GM18951 (cell line): ENCODE results near the gene SLC1A7.

Experiments used
- POLR2A ChIP-seq: IDR thresholded peaks from 4 replicates; pipeline ENCODE4 v1.6.1; 2011; ENCODE audit warnings: mild to moderate bottlenecking; ENCODE audit not compliant: insufficient read length, insufficient read depth; ENCODE audit errors: extremely low read depth
- in situ Hi-C: fragments of 300-500 bp; cut with MboI; formaldehyde crosslinking; loops from one replicate; pipeline ENCODE4 v1.12.0; 2022; ENCODE audit warnings: low sequenced_read_pairs, mixed read lengths, inconsistent platforms; ENCODE audit not compliant: unreplicated experiment

The SLC1A7 gene

DNA sequence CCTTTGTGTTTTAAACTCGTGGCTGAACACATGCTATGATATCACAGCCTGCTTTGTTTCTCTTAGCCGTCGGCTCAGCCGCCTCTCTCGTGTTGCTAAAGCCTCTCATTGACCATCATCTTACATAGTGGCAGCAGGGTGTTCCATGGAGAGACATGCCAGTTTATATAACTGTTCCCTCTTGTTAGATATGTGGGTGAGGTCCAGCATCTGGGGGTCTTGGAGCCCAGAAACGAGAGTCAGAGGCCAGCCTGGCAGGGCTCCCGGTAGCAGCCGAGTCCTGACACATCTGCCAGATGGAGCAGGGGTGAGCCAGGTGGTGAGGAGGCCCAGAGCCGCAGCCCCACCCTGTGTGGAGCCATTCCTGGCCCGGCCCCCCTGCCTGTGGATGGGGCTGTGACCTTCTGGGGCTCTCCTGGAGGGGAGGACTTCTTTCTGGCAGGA lies 68.5 kb downstream of the SLC1A7 start:
- in situ Hi-C loops: no loop called here
- TF ChIP-seq POLR2A: no peak

DNA sequence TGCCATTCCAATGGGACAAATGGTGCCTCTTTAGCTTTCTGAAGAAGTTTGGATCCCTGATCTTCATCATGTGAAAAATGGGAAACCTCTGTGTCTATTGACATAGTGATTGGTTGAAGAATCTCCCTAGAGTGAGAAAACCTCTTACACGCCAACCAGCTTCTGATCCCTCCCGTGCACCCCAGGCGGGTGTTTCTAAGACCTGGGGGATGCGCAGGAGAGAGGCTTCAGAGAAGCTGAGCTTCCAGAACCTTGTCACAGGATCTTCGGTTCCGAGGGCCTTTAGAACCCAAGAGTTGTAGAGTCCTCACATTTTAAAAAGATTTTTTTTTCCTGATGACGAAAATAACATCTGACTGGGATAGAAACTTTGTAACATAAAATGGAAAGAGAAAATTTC lies 69.2 kb downstream of the SLC1A7 start:
- TF ChIP-seq POLR2A: no peak

DNA sequence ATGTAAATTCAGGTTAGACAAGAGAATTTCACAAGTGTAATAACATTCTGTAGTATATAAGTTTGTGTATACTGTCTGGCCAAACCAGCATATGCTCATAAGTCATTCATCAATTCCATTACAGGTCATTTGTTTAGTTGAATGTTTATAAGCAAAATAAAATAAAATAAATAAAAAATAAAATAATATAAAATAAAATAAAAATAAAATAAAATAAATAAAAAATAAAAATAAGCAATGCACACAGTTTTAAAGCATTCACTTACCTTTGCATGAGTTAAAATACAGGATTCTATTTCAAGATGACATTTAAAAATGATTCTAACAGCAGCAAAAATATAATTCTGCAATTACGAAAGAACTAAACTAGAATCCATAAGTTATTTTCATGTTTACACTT lies 70.5 kb downstream of the SLC1A7 start:
- no peak for TF ChIP-seq POLR2A
- in situ Hi-C loops: no loop called here

More for the DNA sequence above, 69.2 kb downstream of the SLC1A7 start:
- in situ Hi-C loops: no loop called here

DNA sequence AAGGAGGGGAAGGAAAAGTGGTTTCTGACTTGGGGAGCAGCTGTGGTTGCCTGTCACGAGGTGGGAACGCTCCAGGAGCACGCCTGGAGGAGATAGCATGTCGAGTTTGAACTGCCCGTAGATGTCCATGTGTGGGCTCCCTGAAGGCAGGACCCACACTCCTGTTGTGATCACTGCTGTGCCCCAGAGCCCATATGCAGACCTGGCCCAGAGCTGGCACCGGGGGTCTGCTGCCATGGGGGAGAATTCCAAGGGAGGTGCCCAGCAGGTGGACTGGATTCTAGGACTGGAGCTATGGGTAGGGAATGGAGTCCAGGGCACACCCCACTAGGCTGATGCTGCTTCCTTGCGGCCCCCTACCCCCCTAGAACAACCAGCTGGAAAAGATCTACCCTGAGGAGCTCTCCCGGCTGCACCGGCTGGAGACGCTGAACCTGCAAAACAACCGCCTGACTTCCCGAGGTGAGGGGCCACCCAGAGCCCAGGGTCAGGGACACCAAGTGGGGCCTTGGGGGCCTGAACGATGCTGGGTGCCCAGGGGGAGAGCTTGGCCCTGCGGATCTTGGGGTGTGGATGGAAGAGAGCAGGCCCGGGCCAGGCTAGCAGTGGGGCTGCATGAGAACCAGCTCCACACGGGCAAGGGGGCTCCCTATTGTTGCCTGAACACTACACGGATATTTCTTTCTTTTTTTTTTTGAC lies 71.1 kb downstream of the SLC1A7 start:
- in situ Hi-C loops: no loop called here
- TF ChIP-seq POLR2A: no peak

DNA sequence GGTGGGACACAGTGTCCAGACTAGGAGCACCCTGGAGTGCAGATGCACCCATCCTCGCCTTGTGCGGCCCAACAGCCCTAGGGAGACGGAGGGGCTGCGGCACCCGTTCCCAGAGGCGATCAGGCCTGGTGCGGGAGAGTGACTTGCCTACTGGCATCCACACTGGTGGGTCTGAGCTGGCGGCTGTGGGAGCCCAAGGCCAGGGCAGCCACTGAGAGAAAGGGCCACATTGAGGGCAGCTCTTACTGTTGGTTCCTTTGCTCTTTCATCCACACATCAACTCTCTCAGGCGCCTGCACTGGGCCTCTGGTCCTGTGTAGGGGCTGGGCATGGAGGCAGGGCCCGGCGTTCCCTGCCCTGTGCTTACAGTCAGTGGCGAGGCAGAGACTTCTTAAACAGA lies 71.8 kb downstream of the SLC1A7 start:
- TF ChIP-seq POLR2A: no peak
- in situ Hi-C loops: no loop called here

DNA sequence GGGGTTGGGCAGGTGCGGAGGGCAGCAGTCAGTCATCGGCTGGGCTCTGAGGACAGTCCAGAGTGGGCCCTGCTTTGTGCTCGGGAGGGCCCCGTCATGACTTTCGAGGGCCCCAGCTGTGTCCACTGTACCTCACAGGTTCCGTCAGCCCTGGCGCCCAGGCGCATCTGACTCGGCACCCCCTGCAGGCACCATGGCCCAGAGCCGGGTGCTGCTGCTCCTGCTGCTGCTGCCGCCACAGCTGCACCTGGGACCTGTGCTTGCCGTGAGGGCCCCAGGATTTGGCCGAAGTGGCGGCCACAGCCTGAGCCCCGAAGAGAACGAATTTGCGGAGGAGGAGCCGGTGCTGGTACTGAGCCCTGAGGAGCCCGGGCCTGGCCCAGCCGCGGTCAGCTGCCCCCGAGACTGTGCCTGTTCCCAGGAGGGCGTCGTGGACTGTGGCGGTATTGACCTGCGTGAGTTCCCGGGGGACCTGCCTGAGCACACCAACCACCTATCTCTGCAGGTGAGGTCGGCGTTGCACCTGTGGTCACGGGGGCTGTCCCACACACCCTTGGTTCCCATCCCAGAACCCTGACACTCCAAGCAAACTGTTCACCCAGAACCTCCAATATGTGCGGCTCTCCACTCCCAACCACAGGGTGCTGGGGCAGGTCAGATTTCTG lies 72.6 kb downstream of the SLC1A7 start:
- in situ Hi-C loops: no loop called here
- no peak for TF ChIP-seq POLR2A

DNA sequence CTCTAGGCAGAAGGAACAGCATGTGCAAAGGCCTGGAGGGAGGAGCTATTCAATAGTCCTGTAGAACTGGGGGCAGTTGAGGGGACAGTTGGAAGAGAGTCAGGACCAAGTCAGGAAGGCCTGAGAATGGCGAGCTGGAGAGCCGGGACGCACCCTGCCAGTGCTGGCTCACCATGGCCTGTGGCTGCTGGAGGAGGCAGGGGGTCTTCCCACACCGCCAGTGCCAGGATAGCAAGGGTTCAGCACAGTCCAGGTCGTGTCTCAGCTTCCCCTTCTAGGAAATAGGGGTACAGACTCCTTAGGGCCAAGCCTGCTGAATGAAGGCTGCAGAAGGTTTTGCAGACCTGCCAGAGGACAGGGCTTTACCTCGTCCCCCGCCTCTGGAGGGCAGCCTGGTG lies 73.2 kb downstream of the SLC1A7 start:
- in situ Hi-C loops: no loop called here
- TF ChIP-seq POLR2A: no peak

DNA sequence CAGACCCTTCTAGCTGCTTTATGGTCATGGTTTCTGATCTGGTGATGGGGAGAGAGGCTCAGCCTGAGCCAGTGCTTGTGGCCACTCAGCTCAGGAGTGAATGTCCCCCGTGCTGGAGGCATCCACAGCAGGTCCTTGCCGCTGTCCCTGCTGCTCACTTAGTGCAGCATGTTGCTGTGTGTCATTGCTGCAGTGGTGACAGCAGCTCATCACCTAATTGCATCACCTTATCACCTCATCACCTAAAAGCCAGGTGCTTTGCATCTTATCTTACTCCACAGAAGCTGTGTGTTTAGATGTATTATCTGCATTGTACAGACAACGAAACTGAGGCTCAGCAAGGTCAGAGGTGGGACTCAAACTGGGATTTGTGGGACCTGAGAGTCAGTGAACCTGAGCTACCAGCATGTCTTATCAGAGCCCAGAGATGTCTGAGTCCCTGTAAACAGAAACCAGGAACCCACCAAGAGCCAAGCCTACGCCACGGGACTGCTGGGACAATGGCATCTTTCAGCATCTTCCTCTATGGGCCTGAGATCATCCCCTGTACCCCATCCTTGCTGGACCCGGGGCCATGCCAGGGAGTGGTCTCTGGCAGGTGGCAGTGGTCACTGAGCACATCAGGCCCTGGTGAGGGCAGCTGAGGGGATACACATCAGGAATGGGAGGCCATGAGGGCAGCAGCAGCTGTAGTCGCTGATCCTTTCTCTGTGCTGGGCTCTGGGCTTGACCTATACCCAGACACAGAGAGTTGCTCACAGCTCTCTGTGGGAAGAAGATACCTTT lies 73.9 kb downstream of the SLC1A7 start:
- in situ Hi-C loops: no loop called here
- TF ChIP-seq POLR2A: no peak

DNA sequence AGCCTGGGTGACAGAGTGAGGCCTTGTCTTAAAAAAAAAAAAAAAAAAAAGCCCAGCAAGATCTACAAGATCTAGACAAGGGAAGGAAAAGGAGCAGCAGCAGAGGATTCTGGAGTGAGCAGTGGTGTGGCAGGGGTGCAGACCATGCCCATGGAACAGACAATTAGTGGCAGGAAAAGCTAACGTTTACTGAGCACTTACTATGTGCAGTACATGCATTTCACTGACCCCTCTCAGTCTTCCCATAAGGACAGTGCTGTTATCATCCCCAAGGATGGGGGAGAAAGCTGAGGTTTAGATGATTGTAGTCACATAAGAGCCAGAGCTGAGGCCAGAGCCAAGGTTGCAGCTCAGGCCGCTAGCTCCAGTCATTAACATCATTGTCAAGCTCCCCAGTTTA lies 74.6 kb downstream of the SLC1A7 start:
- TF ChIP-seq POLR2A: no peak
- in situ Hi-C loops: no loop called here

DNA sequence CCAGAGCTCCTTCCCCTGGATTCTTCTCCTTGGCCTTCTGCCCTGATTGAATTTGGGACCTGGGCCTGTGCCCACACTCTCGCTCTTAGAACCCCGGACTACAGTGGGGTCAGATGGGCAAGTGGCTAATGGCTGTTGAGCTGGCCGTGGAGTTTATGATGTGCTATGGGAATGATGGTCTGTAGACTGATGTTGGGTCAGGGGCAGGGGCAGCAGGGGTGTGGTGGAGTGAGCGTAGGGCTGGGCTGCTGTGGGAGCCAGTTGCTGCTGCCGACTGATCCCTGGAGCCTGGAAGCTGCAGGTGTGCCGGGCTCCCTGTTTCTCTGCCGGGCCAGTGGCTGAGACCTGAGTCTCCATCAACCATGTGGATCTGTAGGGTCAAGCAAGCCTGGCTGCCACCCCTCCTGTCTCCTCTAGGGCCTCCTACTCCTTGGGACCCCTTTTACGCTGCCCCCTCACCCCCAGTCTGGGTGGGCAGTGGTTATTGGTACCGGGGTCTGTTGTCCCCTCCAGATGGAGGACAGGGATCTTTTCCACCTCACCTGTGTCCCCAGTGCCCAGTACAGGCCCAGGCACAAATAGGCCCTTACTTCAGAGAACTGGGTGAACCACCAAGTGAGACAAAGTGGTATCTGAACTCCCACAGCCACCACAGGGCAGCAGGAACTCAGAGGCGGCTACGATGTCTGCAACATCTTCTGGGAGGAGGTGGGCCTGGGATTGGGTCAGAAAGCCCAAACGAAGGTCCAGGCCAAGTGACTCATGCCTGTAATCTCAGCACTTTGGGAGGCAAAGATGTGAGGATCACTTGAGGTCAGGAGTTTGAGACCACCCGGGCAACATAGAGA lies 75.3 kb downstream of the SLC1A7 start:
- TF ChIP-seq POLR2A: no peak
- in situ Hi-C loops: no loop called here

DNA sequence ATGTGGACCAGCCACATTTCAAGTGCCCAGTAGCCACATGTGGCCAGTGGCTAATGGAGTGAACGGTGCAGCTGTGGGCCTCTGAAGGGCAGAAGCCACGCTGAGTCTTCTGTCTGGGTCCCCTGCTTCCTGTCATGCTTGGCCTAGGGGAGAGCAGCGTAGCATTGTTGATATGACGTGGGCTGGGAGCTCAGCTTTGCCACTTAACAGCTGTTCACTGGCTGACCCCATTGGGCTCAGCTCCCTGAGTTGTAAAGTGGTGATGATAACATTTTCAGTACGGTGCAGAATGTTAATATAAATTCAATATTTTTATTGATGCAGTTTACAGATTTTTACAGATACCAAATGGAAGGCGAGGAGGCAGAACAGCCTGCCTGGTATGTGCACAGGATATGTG lies 76.0 kb downstream of the SLC1A7 start:
- TF ChIP-seq POLR2A: no peak
- in situ Hi-C loops: no loop called here

DNA sequence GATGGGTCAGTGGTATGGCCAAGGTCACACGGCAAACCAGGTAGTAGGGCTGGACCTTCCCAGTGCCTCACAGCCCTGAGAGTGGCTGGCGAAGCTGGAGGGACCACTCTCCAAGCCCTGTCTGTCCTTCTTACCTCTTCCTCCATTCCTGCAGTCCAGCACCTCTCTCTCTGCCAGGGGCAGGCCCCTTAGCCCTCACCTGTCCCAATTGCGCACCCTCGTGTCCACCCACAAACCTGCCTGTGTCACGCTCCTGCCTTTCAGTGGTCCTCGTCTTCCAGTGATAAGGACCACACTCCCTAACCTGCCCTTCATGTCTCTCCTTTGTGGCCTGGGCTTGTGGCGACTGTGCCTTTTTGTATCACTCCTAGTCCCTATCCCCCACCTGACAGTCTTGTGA lies 77.0 kb downstream of the SLC1A7 start:
- TF ChIP-seq POLR2A: no peak
- in situ Hi-C loops: no loop called here
